ENCODE data around the gene LTBP3. TPM values are rescaled to one million over a fixed set of nuclear protein-coding genes. Genes with fewer than 3 reads are reported as not detected.

The LTBP3 gene
- total and polyA plus RNA-seq, 2 of the 13 experiments (the other 11 are each of a cell fraction or from before 2014, with no cell fraction given) = 12.2 to 68.1 TPM

DNA sequence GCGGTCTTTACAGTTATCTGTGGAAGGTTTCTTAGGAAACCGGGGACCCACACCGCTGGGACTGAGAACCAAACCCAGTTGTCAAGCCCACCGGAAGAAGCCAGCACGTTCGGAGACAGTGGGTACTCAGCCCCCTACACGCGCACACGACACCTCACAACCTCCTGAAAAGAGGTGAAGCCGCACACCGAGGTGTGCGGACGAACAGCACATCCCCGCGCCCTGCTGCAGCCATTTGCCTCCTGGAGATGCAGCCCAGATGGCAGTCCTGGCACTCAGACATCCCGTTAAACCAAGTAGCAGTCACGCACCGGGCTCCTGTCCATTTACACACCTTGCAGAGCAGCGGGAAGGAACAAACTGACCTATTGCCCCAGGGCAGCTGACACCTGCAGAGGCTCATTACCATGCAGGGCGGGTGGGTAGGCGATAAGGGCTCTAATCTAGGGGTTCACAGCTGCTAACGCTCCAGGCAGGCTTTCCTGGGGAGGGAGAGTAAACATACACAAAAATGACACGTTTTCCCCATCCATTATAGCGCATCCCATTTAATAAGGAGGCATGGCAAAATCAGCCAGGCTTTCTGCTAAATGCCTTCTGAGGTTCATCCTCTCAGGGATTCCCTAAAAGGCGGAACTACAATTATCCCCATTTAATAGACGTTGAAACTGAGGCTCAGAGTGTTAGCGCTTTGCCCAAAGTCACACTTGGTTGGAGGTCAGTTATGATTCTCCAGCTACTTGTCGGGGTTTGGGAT, 16.8 kb upstream of the LTBP3 start (continued):
- TF ChIP-seq, protein P1, sequence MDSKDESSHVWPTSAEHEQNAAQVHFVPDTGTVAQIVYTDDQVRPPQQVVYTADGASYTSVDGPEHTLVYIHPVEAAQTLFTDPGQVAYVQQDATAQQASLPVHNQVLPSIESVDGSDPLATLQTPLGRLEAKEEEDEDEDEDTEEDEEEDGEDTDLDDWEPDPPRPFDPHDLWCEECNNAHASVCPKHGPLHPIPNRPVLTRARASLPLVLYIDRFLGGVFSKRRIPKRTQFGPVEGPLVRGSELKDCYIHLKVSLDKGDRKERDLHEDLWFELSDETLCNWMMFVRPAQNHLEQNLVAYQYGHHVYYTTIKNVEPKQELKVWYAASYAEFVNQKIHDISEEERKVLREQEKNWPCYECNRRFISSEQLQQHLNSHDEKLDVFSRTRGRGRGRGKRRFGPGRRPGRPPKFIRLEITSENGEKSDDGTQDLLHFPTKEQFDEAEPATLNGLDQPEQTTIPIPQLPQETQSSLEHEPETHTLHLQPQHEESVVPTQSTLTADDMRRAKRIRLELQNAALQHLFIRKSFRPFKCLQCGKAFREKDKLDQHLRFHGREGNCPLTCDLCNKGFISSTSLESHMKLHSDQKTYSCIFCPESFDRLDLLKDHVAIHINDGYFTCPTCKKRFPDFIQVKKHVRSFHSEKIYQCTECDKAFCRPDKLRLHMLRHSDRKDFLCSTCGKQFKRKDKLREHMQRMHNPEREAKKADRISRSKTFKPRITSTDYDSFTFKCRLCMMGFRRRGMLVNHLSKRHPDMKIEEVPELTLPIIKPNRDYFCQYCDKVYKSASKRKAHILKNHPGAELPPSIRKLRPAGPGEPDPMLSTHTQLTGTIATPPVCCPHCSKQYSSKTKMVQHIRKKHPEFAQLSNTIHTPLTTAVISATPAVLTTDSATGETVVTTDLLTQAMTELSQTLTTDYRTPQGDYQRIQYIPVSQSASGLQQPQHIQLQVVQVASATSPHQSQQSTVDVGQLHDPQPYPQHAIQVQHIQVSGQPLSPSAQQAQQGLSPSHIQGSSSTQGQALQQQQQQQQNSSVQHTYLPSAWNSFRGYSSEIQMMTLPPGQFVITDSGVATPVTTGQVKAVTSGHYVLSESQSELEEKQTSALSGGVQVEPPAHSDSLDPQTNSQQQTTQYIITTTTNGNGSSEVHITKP (CRISPR knock-in tag; IDR thresholded peaks at IDR 0.05; ENCODE audit: low read depth) = 0 out of 2 replicates have a peak, but pooled peaks have one; percentile 3
- TF ChIP-seq, protein P2, sequence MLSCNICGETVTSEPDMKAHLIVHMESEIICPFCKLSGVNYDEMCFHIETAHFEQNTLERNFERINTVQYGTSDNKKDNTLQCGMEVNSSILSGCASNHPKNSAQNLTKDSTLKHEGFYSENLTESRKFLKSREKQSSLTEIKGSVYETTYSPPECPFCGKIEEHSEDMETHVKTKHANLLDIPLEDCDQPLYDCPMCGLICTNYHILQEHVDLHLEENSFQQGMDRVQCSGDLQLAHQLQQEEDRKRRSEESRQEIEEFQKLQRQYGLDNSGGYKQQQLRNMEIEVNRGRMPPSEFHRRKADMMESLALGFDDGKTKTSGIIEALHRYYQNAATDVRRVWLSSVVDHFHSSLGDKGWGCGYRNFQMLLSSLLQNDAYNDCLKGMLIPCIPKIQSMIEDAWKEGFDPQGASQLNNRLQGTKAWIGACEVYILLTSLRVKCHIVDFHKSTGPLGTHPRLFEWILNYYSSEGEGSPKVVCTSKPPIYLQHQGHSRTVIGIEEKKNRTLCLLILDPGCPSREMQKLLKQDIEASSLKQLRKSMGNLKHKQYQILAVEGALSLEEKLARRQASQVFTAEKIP (CRISPR knock-in tag; IDR thresholded peaks at IDR 0.05; ENCODE audit: borderline replicate concordance) = no peak
- TF ChIP-seq NR3C1 (CRISPR knock-in tag; IDR thresholded peaks at IDR 0.05) (no peak), ZNF746 (CRISPR knock-in tag; IDR thresholded peaks at IDR 0.05) (no peak), GLI4 (CRISPR knock-in tag; IDR thresholded peaks at IDR 0.05; ENCODE audit: borderline replicate concordance) (no peak), PRMT3 (CRISPR knock-in tag; IDR thresholded peaks at IDR 0.05; ENCODE audit: borderline replicate concordance, low read depth) (no peak), ZNF446 (CRISPR knock-in tag; IDR thresholded peaks at IDR 0.05) (no peak), HCFC1 (IDR thresholded peaks at IDR 0.05; ENCODE audit: low read depth, low read length) (no peak), KDM1A (CRISPR knock-in tag; IDR thresholded peaks at IDR 0.05) (peak; percentile 79), ZBTB38 (CRISPR knock-in tag; IDR thresholded peaks at IDR 0.05) (0 out of 2 replicates have a peak, but pooled peaks have one; percentile 2), RCOR2 (CRISPR knock-in tag; IDR thresholded peaks at IDR 0.05) (peak; percentile 60; the same call in 1 of the 2 replicates)
- TF ChIP-seq, protein P3, sequence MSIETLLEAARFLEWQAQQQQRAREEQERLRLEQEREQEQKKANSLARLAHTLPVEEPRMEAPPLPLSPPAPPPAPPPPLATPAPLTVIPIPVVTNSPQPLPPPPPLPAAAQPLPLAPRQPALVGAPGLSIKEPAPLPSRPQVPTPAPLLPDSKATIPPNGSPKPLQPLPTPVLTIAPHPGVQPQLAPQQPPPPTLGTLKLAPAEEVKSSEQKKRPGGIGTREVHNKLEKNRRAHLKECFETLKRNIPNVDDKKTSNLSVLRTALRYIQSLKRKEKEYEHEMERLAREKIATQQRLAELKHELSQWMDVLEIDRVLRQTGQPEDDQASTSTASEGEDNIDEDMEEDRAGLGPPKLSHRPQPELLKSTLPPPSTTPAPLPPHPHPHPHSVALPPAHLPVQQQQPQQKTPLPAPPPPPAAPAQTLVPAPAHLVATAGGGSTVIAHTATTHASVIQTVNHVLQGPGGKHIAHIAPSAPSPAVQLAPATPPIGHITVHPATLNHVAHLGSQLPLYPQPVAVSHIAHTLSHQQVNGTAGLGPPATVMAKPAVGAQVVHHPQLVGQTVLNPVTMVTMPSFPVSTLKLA (IDR thresholded peaks at IDR 0.05) = no peak
- TF ChIP-seq, protein P4, sequence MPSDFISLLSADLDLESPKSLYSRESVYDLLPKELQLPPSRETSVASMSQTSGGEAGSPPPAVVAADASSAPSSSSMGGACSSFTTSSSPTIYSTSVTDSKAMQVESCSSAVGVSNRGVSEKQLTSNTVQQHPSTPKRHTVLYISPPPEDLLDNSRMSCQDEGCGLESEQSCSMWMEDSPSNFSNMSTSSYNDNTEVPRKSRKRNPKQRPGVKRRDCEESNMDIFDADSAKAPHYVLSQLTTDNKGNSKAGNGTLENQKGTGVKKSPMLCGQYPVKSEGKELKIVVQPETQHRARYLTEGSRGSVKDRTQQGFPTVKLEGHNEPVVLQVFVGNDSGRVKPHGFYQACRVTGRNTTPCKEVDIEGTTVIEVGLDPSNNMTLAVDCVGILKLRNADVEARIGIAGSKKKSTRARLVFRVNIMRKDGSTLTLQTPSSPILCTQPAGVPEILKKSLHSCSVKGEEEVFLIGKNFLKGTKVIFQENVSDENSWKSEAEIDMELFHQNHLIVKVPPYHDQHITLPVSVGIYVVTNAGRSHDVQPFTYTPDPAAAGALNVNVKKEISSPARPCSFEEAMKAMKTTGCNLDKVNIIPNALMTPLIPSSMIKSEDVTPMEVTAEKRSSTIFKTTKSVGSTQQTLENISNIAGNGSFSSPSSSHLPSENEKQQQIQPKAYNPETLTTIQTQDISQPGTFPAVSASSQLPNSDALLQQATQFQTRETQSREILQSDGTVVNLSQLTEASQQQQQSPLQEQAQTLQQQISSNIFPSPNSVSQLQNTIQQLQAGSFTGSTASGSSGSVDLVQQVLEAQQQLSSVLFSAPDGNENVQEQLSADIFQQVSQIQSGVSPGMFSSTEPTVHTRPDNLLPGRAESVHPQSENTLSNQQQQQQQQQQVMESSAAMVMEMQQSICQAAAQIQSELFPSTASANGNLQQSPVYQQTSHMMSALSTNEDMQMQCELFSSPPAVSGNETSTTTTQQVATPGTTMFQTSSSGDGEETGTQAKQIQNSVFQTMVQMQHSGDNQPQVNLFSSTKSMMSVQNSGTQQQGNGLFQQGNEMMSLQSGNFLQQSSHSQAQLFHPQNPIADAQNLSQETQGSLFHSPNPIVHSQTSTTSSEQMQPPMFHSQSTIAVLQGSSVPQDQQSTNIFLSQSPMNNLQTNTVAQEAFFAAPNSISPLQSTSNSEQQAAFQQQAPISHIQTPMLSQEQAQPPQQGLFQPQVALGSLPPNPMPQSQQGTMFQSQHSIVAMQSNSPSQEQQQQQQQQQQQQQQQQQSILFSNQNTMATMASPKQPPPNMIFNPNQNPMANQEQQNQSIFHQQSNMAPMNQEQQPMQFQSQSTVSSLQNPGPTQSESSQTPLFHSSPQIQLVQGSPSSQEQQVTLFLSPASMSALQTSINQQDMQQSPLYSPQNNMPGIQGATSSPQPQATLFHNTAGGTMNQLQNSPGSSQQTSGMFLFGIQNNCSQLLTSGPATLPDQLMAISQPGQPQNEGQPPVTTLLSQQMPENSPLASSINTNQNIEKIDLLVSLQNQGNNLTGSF (CRISPR knock-in tag; IDR thresholded peaks at IDR 0.05) = no peak
- TF ChIP-seq, protein P5, sequence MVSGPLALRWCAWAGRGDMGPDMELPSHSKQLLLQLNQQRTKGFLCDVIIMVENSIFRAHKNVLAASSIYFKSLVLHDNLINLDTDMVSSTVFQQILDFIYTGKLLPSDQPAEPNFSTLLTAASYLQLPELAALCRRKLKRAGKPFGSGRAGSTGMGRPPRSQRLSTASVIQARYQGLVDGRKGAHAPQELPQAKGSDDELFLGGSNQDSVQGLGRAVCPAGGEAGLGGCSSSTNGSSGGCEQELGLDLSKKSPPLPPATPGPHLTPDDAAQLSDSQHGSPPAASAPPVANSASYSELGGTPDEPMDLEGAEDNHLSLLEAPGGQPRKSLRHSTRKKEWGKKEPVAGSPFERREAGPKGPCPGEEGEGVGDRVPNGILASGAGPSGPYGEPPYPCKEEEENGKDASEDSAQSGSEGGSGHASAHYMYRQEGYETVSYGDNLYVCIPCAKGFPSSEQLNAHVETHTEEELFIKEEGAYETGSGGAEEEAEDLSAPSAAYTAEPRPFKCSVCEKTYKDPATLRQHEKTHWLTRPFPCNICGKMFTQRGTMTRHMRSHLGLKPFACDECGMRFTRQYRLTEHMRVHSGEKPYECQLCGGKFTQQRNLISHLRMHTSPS (CRISPR knock-in tag; IDR thresholded peaks at IDR 0.05; ENCODE audit: low read depth) = no peak
